Measurements from ENCODE around the gene SLC35D2.

The SLC35D2 gene

DNA sequence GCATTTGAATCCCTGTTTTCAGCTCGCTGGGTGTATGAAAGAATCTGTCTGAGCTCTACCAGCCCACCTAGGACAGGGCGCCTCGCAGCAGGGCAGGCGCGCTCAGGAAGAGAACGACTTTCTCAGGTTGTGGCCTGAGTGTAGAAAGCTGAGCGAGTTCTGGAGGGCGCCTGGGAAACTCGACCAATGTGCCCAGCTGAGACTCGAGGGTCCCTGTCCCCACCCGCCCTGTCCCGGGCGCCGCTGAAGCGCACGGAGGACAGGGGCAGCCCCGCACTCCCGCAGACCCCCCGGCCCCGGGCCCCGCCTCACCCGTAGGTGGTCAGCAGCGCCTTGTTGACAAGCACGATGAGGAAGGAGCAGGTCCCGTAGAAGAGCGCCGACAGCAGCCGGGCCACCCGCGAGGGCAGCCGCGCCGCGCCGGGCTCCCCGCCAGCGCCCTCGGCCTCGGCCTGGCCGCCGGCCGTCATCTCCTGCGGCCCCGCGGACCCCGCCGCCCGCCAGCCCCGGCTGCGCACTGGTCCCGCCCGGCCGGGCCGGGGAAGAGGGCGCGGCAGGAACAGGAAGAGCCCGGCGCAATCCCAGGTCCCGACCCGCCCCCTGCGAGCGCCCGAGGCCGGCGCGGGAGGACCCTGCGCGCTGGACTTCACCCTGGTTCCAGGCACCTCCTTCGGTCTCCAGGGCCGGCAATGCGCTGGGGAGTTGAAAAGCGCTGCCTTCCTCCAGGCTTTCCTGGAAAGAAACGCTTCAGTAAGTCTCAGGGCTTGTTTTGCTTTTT is at the start of gene SLC35D2:
SLC35D2 (minus strand) TSS at position 547 of the 778 bp plus-strand sequence; CDS start at position 470, 77 bp downstream.
- Histone ChIP-seq H3K4me2 (peak within 1 kb of the TSS; percentile 83), H3K9ac (peak within 1 kb of the TSS; percentile 10; the same call in 1 of the 2 replicates), H3K4me1 (peaks cover 10% of the 10 kb centered on the region), H3K27ac (0 out of 2 replicates have a peak within 1 kb of the TSS, but pooled peaks have one; percentile 26), H3K4me3 (peak within 1 kb of the TSS; percentile 64), H3K9me3 (no peaks in the 10 kb centered on the region), H3K27me3 (peaks cover 16% of the 10 kb centered on the region; the same call in 1 of the 2 replicates), H4K20me1 (peaks cover 6% of the 10 kb centered on the region; the same call in 1 of the 2 replicates), H3K36me3 (peaks cover 36% of the 10 kb centered on the region)
- no peak for TF ChIP-seq Cebpa-rat (IDR thresholded peaks at IDR 0.05)

GRCh38 chr9:96430377-96430776 is 46.9 kb upstream of the SLC35D2 start:
- TF ChIP-seq Cebpa-rat (IDR thresholded peaks at IDR 0.05), result no peak
- Histone ChIP-seq H3K4me2 (no peak overlapping the region), H3K27me3 (no peaks in the 10 kb centered on the region), H3K4me3 (no peak overlapping the region), H3K4me1 (peaks cover 5% of the 10 kb centered on the region; the same call in 1 of the 2 replicates), H3K27ac (no peak overlapping the region), H3K36me3 (no peaks in the 10 kb centered on the region), H3K9ac (no peak overlapping the region), H3K9me3 (no peaks in the 10 kb centered on the region), H4K20me1 (no peaks in the 10 kb centered on the region)

DNA sequence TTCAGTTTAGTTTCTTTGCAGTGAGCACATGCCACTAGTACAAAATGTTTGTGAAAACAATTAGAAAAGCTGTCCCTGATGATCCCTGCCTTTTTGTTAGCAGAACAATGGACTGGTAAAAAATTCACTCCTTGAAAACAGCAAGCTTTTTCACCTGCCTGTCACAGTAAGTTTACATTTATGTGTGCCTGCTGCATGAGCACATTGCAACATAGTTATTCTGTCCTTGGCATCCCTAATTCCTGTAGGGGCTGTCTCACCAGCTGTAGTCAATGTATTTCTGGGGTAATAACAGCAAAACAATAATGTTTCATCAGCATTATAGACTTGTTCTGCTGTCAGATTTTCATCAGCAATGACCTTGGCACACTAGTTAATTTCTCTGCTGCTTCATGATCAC is 46.2 kb upstream of the SLC35D2 start:
- Histone ChIP-seq H3K4me3 (no peak overlapping the region), H3K27me3 (no peaks in the 10 kb centered on the region), H3K4me1 (peaks cover 5% of the 10 kb centered on the region; the same call in 1 of the 2 replicates), H3K4me2 (no peak overlapping the region), H3K9me3 (no peaks in the 10 kb centered on the region), H3K9ac (no peak overlapping the region), H3K36me3 (no peaks in the 10 kb centered on the region), H3K27ac (no peak overlapping the region), H4K20me1 (no peaks in the 10 kb centered on the region)
- no peak for TF ChIP-seq Cebpa-rat (IDR thresholded peaks at IDR 0.05)

DNA sequence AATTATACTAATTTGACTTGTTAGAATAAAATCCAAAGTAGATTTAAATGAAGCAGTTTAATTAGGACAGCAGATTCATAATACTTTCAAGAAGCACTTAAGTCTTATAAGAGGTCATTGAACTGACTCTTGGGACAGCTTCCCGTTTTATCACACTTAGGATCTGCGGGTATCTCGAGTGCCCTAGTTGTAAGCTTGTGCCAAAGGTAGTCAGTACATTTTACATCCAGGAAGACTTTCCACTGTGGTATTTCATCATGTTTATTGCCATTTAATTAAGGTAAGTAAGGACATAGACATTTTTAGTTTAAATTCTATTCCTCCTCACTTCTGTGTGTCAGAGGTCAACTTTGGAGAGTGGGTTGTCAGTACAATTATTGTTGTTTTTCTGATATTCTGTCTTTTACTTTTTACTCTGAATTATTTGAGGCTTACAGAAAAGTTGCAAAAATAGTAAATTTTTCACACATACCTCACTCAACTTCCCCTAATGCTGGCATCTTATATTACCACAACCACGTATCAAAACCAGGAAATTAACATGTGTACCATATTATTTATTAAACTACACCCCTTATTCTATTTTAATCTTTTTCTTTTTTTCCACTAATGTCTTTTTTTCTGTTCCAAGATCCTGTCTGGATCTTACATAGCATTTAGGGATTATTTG is 42.1 kb upstream of the SLC35D2 start:
- Histone ChIP-seq H3K9ac (no peak overlapping the region), H3K27ac (no peak overlapping the region), H3K4me2 (no peak overlapping the region), H3K9me3 (no peaks in the 10 kb centered on the region), H3K4me1 (peaks cover 14% of the 10 kb centered on the region), H3K36me3 (no peaks in the 10 kb centered on the region), H3K27me3 (no peaks in the 10 kb centered on the region), H3K4me3 (no peak overlapping the region), H4K20me1 (no peaks in the 10 kb centered on the region)
- no peak for TF ChIP-seq Cebpa-rat (IDR thresholded peaks at IDR 0.05)

GRCh38 chr9:96423985-96424336 is 40.5 kb upstream of the SLC35D2 start:
- Histone ChIP-seq H3K27ac (no peak overlapping the region), H3K4me3 (no peak overlapping the region), H3K9ac (no peak overlapping the region), H3K27me3 (no peaks in the 10 kb centered on the region), H3K4me2 (no peak overlapping the region), H3K36me3 (no peaks in the 10 kb centered on the region), H4K20me1 (no peaks in the 10 kb centered on the region), H3K4me1 (peaks cover 27% of the 10 kb centered on the region), H3K9me3 (no peaks in the 10 kb centered on the region)
- TF ChIP-seq Cebpa-rat (IDR thresholded peaks at IDR 0.05), result no peak

- no peak overlapping the region for H3K4me3 ChIP-seq
- H3K9ac ChIP-seq, result no peak overlapping the region
- no peak overlapping the region for H3K4me2 ChIP-seq
- no peaks in the 10 kb centered on the region for H3K27me3 ChIP-seq
- no peaks in the 10 kb centered on the region for H4K20me1 ChIP-seq
- H3K9me3 ChIP-seq, result no peaks in the 10 kb centered on the region
- H3K4me1 ChIP-seq, result peaks cover 27% of the 10 kb centered on the region
- no peak overlapping the region for H3K27ac ChIP-seq
- no peak for TF ChIP-seq Cebpa-rat (IDR thresholded peaks at IDR 0.05)
- no peaks in the 10 kb centered on the region for H3K36me3 ChIP-seq
These were observed 39.9 kb upstream of the SLC35D2 start for GRCh38 chr9:96423322-96423984.

DNA sequence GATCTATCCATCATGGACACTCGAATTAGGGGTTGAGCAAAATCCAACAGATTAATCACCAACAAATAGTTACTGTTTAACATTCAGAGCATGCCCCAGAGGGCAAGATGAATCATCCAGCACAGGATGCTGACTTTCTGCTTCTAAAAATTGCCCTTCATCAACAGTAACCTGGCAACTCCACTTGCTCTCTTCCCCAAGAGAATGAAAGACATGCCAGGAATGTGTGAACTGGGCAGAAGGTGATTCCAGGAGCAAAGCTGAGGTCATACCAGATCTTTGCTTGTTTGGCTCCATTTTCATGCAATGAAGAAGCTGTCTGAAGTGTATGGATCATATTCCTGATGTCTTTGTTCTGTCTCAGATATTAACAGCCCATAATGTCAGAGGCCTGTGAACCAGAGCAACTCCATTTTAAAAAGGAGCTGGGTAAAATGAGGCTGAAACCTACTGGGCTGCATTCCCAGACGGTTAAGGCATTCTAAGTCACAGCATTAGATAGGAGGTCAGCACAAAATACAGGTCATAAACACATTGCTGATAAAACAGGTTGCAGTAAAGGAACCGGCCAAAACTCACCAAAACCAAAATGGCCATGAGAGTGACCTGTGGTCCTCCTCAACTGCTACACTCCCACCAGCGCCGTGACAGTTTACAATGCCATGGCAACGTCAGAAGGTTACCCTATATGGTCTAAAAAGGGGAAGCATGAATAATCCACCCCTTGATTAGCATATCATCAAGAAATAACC is 37.1 kb upstream of the SLC35D2 start:
- Histone ChIP-seq H3K27me3 (no peaks in the 10 kb centered on the region), H3K9me3 (no peaks in the 10 kb centered on the region), H3K36me3 (no peaks in the 10 kb centered on the region), H3K4me3 (peak overlapping the region; percentile 89; the same call in 1 of the 2 replicates), H4K20me1 (peaks cover 15% of the 10 kb centered on the region; the same call in 1 of the 2 replicates), H3K4me2 (peak overlapping the region; percentile 77), H3K9ac (peak overlapping the region; percentile 98; the same call in 1 of the 2 replicates), H3K4me1 (peaks cover 32% of the 10 kb centered on the region), H3K27ac (peak overlapping the region; percentile 90)
- TF ChIP-seq Cebpa-rat (IDR thresholded peaks at IDR 0.05), result no peak

DNA sequence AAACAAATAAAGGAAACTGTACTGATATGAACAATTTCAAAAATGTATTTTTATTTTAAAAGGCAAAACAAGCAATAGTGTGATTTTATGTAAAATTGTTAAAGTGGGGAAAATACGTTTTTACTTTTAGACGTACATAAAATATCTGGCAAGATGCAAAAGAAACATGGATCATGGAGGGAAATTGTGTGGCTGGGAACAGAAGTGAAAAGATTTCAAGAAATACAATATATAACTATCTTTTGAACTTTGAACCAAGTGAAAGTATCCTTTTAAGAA is 36.1 kb upstream of the SLC35D2 start:
- Histone ChIP-seq H3K27me3 (no peaks in the 10 kb centered on the region), H3K4me3 (peak overlapping the region; percentile 89), H4K20me1 (peaks cover 25% of the 10 kb centered on the region; the same call in 1 of the 2 replicates), H3K27ac (peak overlapping the region; percentile 90), H3K4me2 (peak overlapping the region; percentile 77), H3K36me3 (no peaks in the 10 kb centered on the region), H3K4me1 (peaks cover 43% of the 10 kb centered on the region), H3K9ac (peak overlapping the region; percentile 98; the same call in 1 of the 2 replicates), H3K9me3 (no peaks in the 10 kb centered on the region)
- no peak for TF ChIP-seq Cebpa-rat (IDR thresholded peaks at IDR 0.05)

GRCh38 chr9:96418920-96419690 is 35.6 kb upstream of the SLC35D2 start:
- Histone ChIP-seq H4K20me1 (peaks cover 30% of the 10 kb centered on the region), H3K27me3 (no peaks in the 10 kb centered on the region), H3K9me3 (no peaks in the 10 kb centered on the region), H3K36me3 (no peaks in the 10 kb centered on the region), H3K4me3 (peak overlapping the region; percentile 89), H3K9ac (peak overlapping the region; percentile 98), H3K4me2 (peak overlapping the region; percentile 77), H3K27ac (peak overlapping the region; percentile 90), H3K4me1 (peaks cover 48% of the 10 kb centered on the region)
- TF ChIP-seq Cebpa-rat (IDR thresholded peaks at IDR 0.05), result no peak
